K562 (cell line): ENCODE measurements around the gene TMEM185A. TPM values are rescaled to one million over a fixed set of nuclear protein-coding genes. Genes with fewer than 3 reads are reported as not detected.

Source experiments
- ATAC-seq: fragments of 200-7000 bp; cut with Tn5 transposase; 3 replicates; pipeline ENCODE4 v1.9.1; 2020; ENCODE audit warnings: moderate library complexity
- BruUV-seq: library from RNA; stranded (reverse); fragments of 400-500 nt; replicated peaks from 2 replicates; lab custom pipeline; 2021; lab: Mats Ljungman, UMichigan
- CTCF ChIA-PET: fragments of 300-600 bp; formaldehyde crosslinking; extraction: SDS; loops from one replicate; lab custom pipeline; 2021; ENCODE audit warnings: low intra/inter-chr PET ratio; lab: Yijun Ruan, JAX
- POLR2A ChIA-PET: fragments of 300-600, 350-650 bp; sonication (Branson Sonifier 250); formaldehyde crosslinking; extraction: SDS; loops from one replicate; lab custom pipeline; 2021; ENCODE audit warnings: antibody characterized with exemption, inconsistent platforms; lab: Yijun Ruan, JAX
- DNase-seq, 4 experiments: peaks; one replicate each; pipeline versions ENCODE4 v3.0.0 to v3.0.0-alpha.2; 2011 to 2018; ENCODE audit warnings: low spot score in 3 of 4, mixed read lengths in 3 of 4; ENCODE audit errors: extremely low read depth in 1 of 4
- FAIRE-seq: peaks from 2 replicates; lab custom pipeline; 2011; peaks lifted over from hg19 to GRCh38; lab: Jason Lieb, UNC
- H2AFZ ChIP-seq: 2 replicates; pipeline ENCODE4 v1.6.0; 2011; ENCODE audit warnings: low read depth, low read length, control low read depth, inconsistent platforms
- H3K27ac ChIP-seq: fragments of 200-600 bp; 3 replicates; pipeline ENCODE4 v1.8.0; 2011; ENCODE audit warnings: low read depth, mild to moderate bottlenecking, control low read depth, inconsistent platforms, low read length, moderate library complexity, mixed read lengths; ENCODE audit errors: extremely low read depth
- H3K27me3 ChIP-seq, 2 experiments: fragments of 300-600 bp in 1 of 2; 2 replicates in 1 of 2; 3 replicates in 1 of 2; pipeline versions ENCODE4 v1.6.0 to v1.8.0; 2011; ENCODE audit warnings: inconsistent platforms in 2 of 2, low read length in 2 of 2, mild to moderate bottlenecking in 1 of 2, mixed read lengths in 1 of 2, moderate library complexity in 1 of 2; ENCODE audit not compliant: control insufficient read depth in 2 of 2, insufficient read depth in 2 of 2
- H3K36me3 ChIP-seq: fragments of 300-600 bp; 3 replicates; pipeline ENCODE4 v1.8.0; 2011; ENCODE audit warnings: mild to moderate bottlenecking, low read length, inconsistent platforms; ENCODE audit not compliant: control insufficient read depth, insufficient read depth
- H3K4me1 ChIP-seq, 2 experiments: fragments of 200-600 bp in 1 of 2; replicated peaks in 1 of 2; 2 replicates in 1 of 2; 3 replicates in 1 of 2; pipeline versions ENCODE4 v1.5.1 to v1.8.0; 2011; ENCODE audit warnings: inconsistent platforms in 2 of 2, low read length in 2 of 2, mild to moderate bottlenecking in 1 of 2, mixed read lengths in 1 of 2, moderate library complexity in 1 of 2; ENCODE audit not compliant: control insufficient read depth in 2 of 2, insufficient read depth in 2 of 2
- H3K4me2 ChIP-seq: 2 replicates; pipeline ENCODE4 v1.6.1; 2011; ENCODE audit warnings: low read length, control low read depth, inconsistent platforms, mixed read lengths; ENCODE audit not compliant: insufficient read depth
- H3K4me3 ChIP-seq: fragments of 200-600 bp; sonication (generic), shearing (Covaris generic); 2 replicates; pipeline ENCODE4 v1.5.1; 2016; ENCODE audit warnings: control low read depth, inconsistent platforms
- H3K79me2 ChIP-seq: fragments of 200-600 bp; 3 replicates; pipeline ENCODE4 v1.8.0; 2011; ENCODE audit warnings: low read length, inconsistent platforms; ENCODE audit not compliant: control insufficient read depth, insufficient read depth
- H3K9ac ChIP-seq, 2 experiments: 2 replicates each; pipeline versions ENCODE4 v1.6.0 to v1.6.1; 2011; ENCODE audit warnings: low read depth in 2 of 2, low read length in 2 of 2, control low read depth in 1 of 2, inconsistent platforms in 1 of 2, mild to moderate bottlenecking in 1 of 2, mixed read lengths in 1 of 2; ENCODE audit not compliant: insufficient read depth in 1 of 2
- H3K9me1 ChIP-seq: one replicate; pipeline ENCODE4 v1.6.0; 2011; ENCODE audit warnings: inconsistent platforms, mild to moderate bottlenecking, low read length, moderate library complexity; ENCODE audit not compliant: control insufficient read depth, insufficient read depth
- H3K9me3 ChIP-seq: replicated peaks from 2 replicates; pipeline ENCODE4 v1.5.1; 2011; ENCODE audit warnings: low read depth, low read length, inconsistent platforms; ENCODE audit not compliant: control insufficient read depth, insufficient read depth
- H4K20me1 ChIP-seq: replicated peaks from 2 replicates; pipeline ENCODE4 v1.6.1; 2011; ENCODE audit warnings: low read length, inconsistent platforms, mixed read lengths; ENCODE audit not compliant: control insufficient read depth, insufficient read depth
- CAMTA2 ChIP-seq: fragments of 250-450 bp; sonication (Bioruptor Pico); conservative IDR thresholded peaks from 2 replicates; pipeline ENCODE4 v1.5.1; 2022
- CREB1 ChIP-seq, 2 experiments: sonication (generic) in 1 of 2; formaldehyde crosslinking in 1 of 2; IDR thresholded peaks; 2 replicates each; pipeline versions ENCODE4 v1.6.1 to v1.8.0; 2012 to 2022; ENCODE audit warnings: inconsistent platforms in 1 of 2, mild to moderate bottlenecking in 1 of 2, missing genetic modification reagents in 1 of 2, moderate library complexity in 1 of 2
- CSDE1 ChIP-seq, 2 experiments: fragments of 450-650 bp; IDR thresholded peaks; 2 replicates each; pipeline ENCODE4 v1.6.1; 2016; ENCODE audit warnings: mild to moderate bottlenecking in 1 of 2
- RB1 ChIP-seq: fragments of 450-650 bp; IDR thresholded peaks from 2 replicates; pipeline ENCODE4 v1.6.1; 2017; ENCODE audit warnings: low read depth, mild to moderate bottlenecking
- TAF1 ChIP-seq: IDR thresholded peaks from 2 replicates; pipeline ENCODE4 v1.6.1; 2011; ENCODE audit warnings: mild to moderate bottlenecking, low read length, moderate library complexity; ENCODE audit not compliant: insufficient read depth, control insufficient read depth, severe bottlenecking; ENCODE audit errors: extremely low read depth
- ZBTB43 ChIP-seq: sonication (generic); formaldehyde crosslinking; IDR thresholded peaks from 2 replicates; pipeline ENCODE4 v1.8.0; 2023; ENCODE audit warnings: mild to moderate bottlenecking, missing genetic modification reagents
- ZNF263 ChIP-seq: sonication (generic); formaldehyde crosslinking; IDR thresholded peaks from 2 replicates; pipeline ENCODE4 v1.8.0; 2022; ENCODE audit warnings: mild to moderate bottlenecking, missing genetic modification reagents, borderline replicate concordance
- ZNF699 ChIP-seq: fragments of 250-450 bp; sonication (Bioruptor Pico); IDR thresholded peaks from 2 replicates; pipeline ENCODE4 v1.8.0; 2021; ENCODE audit warnings: mild to moderate bottlenecking, moderate library complexity; ENCODE audit not compliant: insufficient replicate concordance
- WGBS: fragments of 100-300 bp; shearing (Covaris generic); methylation state at CpG from one replicate; pipeline ENCODE4 v1.1.6; 2016; ENCODE audit warnings: low coverage, mixed read lengths; ENCODE audit not compliant: insufficient coverage; ENCODE audit errors: missing lambda C conversion rate; 5-methylcytosine and 5-hydroxymethylcytosine counted together
- in situ Hi-C: fragments of 300-500 bp; cut with MboI; formaldehyde crosslinking; loops from 4 replicates; pipeline ENCODE4 v1.15.0; 2018; ENCODE audit warnings: inconsistent platforms, mixed read lengths
- intact Hi-C: fragments of 100-400 bp; cut with micrococcal nuclease; formaldehyde crosslinking; loops from 2 replicates; pipeline ENCODE4 v1.14.2; 2022
- polyA plus RNA-seq, 8 experiments: library from polyadenylated mRNA; depleted of rRNA in 4 of 8; stranded (reverse) in 5 of 8; unstranded in 3 of 8; fragments of >200 nt; fragmentation: Nextera tagmentation in 2 of 8; fragmentation: Illumina TruSeq in 1 of 8; extraction: Ambion mirVana in 2 of 8; extraction: Trizol in 1 of 8; gene quantifications; 2 replicates each; pipeline versions ENCODE4 v1.2.1 to v1.2.3, GENCODE V29; 2011 to 2014; ENCODE audit warnings: inconsistent platforms in 1 of 8, missing spikeins in 1 of 8
- total RNA-seq, 7 experiments: library from RNA; depleted of rRNA in 6 of 7; stranded (reverse); fragments of >200 nt in 6 of 7; fragmentation: Illumina TruSeq in 2 of 7; extraction: Trizol in 2 of 7; gene quantifications; 2 replicates each; pipeline versions ENCODE4 v1.2.1 to v1.2.3, GENCODE V29; 2011 to 2021; ENCODE audit warnings: low replicate concordance in 1 of 7

The TMEM185A gene
- total and polyA plus RNA-seq, 9 of the 15 experiments (the other 6 are each of a cell fraction or from before 2014, with no cell fraction given) = 0.97 to 13.7 (median 5.4) TPM

DNA sequence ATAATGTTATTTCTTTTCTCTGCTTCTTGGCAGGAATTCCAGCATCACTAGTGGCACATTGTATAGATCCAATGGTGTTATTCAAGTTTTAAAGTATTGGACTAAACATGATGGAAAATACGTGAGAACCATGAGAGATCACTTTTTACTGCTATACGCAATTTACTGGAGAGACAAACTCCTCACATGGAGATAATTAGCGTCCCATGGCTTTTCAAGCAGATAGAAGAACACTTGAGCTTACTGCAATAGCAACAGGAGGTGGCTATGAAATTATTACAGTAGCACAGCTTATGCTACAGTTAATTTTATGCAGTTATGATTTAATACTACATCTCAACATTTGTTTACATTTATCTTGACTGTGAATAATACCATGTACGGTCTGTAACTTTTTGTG, 11.9 kb upstream of the TMEM185A start:
- TF ChIP-seq TAF1 = no peak
- TF ChIP-seq ZNF263 = no peak
- no peak for TF ChIP-seq CSDE1 (IDR thresholded peaks at IDR 0.05)
- no peak for TF ChIP-seq RB1
- TF ChIP-seq CAMTA2 (CRISPR knock-in tag) = no peak
- TF ChIP-seq CREB1 (IDR thresholded peaks at IDR 0.05) = no peak
- no peak for TF ChIP-seq CREB1 (CRISPR knock-in tag; IDR thresholded peaks at IDR 0.05)
- TF ChIP-seq ZBTB43 (CRISPR knock-in tag) = no peak
- TF ChIP-seq ZNF699 (CRISPR knock-in tag) = no peak
- Histone ChIP-seq H4K20me1 (no peaks in the 10 kb centered on the region), H3K79me2 (no peaks in the 10 kb centered on the region), H3K27ac (no peak overlapping the region), H3K27me3 (0 out of 5 replicates have a peak, but pooled peaks cover 0 to 7% of the 10 kb centered on the region in 2 experiments), H2AFZ (no peak overlapping the region), H3K36me3 (no peaks in the 10 kb centered on the region), H3K9ac (no peak overlapping the region), H3K4me1 (no peaks in the 10 kb centered on the region), H3K9me1 (no peaks in the 10 kb centered on the region), H3K9me3 (no peaks in the 10 kb centered on the region), H3K4me2 (no peak overlapping the region), H3K4me3 (no peak overlapping the region)
- CTCF ChIA-PET = no interaction called here
- POLR2A ChIA-PET = no interaction called here
- in situ Hi-C loops = loop anchor here (25.0 kb wide), 1 partner anchor 131 kb away; the partner anchor contains the start of gene IDS
- 4% methylated on average over 4 of the region's 4 CpGs for WGBS
- ATAC-seq = no peak
- no peak for DNase-seq
- FAIRE-seq = no peak
- BruUV-seq = no TSS peak
- intact Hi-C loops = loop anchor here (10.0 kb wide), 1 partner anchor 129 kb away; no protein-coding TSS in a partner anchor
